ENCODE data around the gene TSC22D4. TPM values are rescaled to one million over a fixed set of nuclear protein-coding genes. Genes with fewer than 3 reads are reported as not detected.

TSC22D4 gene
- total RNA-seq, 1 donor from 2014 or later: 25.2 TPM

- peak; percentile 99 for DNase-seq
These were observed 50.6 kb downstream of the TSC22D4 start, which contains the start of gene ZCWPW1 for GRCh38 chr7:100428199-100428966. TSS of gene ZCWPW1 (minus strand) at chr7:100428703. CDS start at chr7:100420649, 8,054 bp downstream.

DNA sequence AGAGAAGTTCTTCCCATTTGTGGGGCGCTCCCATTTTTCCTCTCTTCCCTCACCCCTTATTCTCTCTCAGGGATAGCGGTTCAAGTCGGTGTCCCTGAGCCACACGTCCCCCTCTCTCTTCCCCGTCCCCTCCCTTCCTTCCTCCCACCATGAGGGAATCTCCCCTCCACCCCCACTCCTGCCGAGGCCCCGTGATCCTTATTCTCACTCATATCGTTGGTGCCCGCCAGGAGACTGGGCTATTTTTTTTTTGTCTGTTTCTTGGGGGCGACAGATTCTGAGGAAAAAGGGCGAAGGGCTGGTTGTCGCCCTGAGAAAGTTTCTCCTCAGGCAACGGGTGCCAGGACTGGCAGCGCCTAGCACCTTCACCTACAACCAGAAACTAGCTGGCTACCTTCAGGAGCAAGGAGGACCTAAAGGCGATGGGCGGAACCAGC lies 51.2 kb downstream of the TSC22D4 start:
- no peak for DNase-seq

GRCh38 chr7:100426516-100426915 lies 52.5 kb downstream of the TSC22D4 start:
- DNase-seq: no peak

GRCh38 chr7:100425347-100425746 lies 53.7 kb downstream of the TSC22D4 start:
- no peak for DNase-seq

DNA sequence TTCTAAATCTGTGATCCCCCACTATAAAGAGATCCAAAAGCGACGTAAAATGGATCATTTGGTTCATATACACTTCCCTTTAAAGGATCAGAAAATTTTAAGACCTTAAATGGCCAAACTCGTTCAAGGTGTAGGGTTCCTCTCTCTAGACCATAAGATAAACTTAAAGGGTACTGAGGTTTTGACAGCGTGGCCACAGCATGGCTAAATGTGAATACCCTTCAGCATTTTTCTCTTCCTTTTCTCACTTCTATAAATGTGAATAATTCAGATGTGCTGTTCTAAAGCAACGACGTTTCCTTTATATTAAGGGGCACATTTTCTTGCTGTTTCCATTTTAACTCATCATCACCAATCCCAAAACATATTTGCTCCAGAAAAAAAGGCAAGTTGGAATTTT lies 55.7 kb downstream of the TSC22D4 start:
- no peak for DNase-seq

GRCh38 chr7:100419660-100420226 lies 59.3 kb downstream of the TSC22D4 start:
- DNase-seq: no peak

- no peak for DNase-seq
These were observed 59.9 kb downstream of the TSC22D4 start for GRCh38 chr7:100418930-100419659.

Other genes starting within 250 kb of the TSC22D4 start
- not detected for gene SPDYE3, start 171.5 kb downstream of the TSC22D4 start, total RNA-seq
- gene PILRB, start 121.1 kb downstream of the TSC22D4 start, total RNA-seq: 14.8 TPM
- 1.1 TPM for gene PILRA, start 105.7 kb downstream of the TSC22D4 start, total RNA-seq
- gene ZCWPW1, start 50.5 kb downstream of the TSC22D4 start, total RNA-seq: 2.1 TPM
- 23.9 TPM for gene MEPCE, start 49.4 kb downstream of the TSC22D4 start, total RNA-seq
- gene PPP1R35, start 42.7 kb downstream of the TSC22D4 start, total RNA-seq: 10.3 TPM
- gene SPACDR, start 15.0 kb downstream of the TSC22D4 start, total RNA-seq: not detected
- 2.3 TPM for gene NYAP1, start 4.7 kb upstream of the TSC22D4 start, total RNA-seq
- gene AGFG2, start 60.0 kb upstream of the TSC22D4 start, total RNA-seq: 7.6 TPM
- gene SAP25, start 94.7 kb upstream of the TSC22D4 start, total RNA-seq: 2.9 TPM
- gene LRCH4, start 106.9 kb upstream of the TSC22D4 start, total RNA-seq: 30.1 TPM
- 1.2 TPM for gene FBXO24, start 107.1 kb upstream of the TSC22D4 start, total RNA-seq
- 88.0 TPM for gene PCOLCE, start 123.1 kb upstream of the TSC22D4 start, total RNA-seq
- gene MOSPD3, start 133.3 kb upstream of the TSC22D4 start, total RNA-seq: 4.4 TPM
- gene TFR2, start 162.3 kb upstream of the TSC22D4 start, total RNA-seq: 1.3 TPM
- gene ACTL6B, start 177.2 kb upstream of the TSC22D4 start, total RNA-seq: not detected
- 87.1 TPM for gene GNB2, start 194.5 kb upstream of the TSC22D4 start, total RNA-seq
- 28.2 TPM for gene GIGYF1, start 215.0 kb upstream of the TSC22D4 start, total RNA-seq
- 23.1 TPM for gene POP7, start 226.9 kb upstream of the TSC22D4 start, total RNA-seq
- gene EPO, start 241.3 kb upstream of the TSC22D4 start, total RNA-seq: not detected